HEK293 (cell line): ENCODE measurements around the gene GJA9.

ENCODE experiments used
- CTCF ChIA-PET: fragments of 350-600 bp; formaldehyde crosslinking; extraction: SDS; loops from one replicate; lab custom pipeline; 2021; ENCODE audit warnings: antibody characterized with exemption; lab: Yijun Ruan, JAX
- POLR2A ChIA-PET: fragments of 300-600 bp; formaldehyde crosslinking; extraction: SDS; loops from one replicate; lab custom pipeline; 2020; ENCODE audit warnings: antibody characterized with exemption, inconsistent platforms; lab: Yijun Ruan, JAX
- H3K27ac ChIP-seq: fragments of 200-500 bp; sonication (Bioruptor generic); 2 replicates; pipeline ENCODE4 v1.5.1; 2014; ENCODE audit warnings: low read depth, low read length, control low read depth, inconsistent platforms; ENCODE audit errors: extremely low read depth
- H3K36me3 ChIP-seq, 2 experiments: fragments of 200-500 bp in 1 of 2; sonication (Bioruptor generic) in 1 of 2; 1 replicate in 1 of 2; 2 replicates in 1 of 2; pipeline ENCODE4 v1.5.1; 2014 to 2017; ENCODE audit warnings: inconsistent platforms in 2 of 2, low read length in 2 of 2; ENCODE audit not compliant: control insufficient read depth in 2 of 2, insufficient read depth in 1 of 2
- H3K4me1 ChIP-seq: fragments of 200-500 bp; sonication (Bioruptor generic); 2 replicates; pipeline ENCODE4 v1.5.1; 2014; ENCODE audit warnings: mild to moderate bottlenecking, low read length, inconsistent platforms; ENCODE audit not compliant: control insufficient read depth, insufficient read depth
- H3K4me3 ChIP-seq: 2 replicates; pipeline ENCODE4 v1.5.1; 2011; ENCODE audit warnings: low read depth, mild to moderate bottlenecking, control low read depth, low read length, moderate library complexity
- H3K9me3 ChIP-seq: fragments of 200-500 bp; sonication (Bioruptor generic); 2 replicates; pipeline ENCODE4 v1.5.1; 2014; ENCODE audit warnings: low read depth, low read length, inconsistent platforms; ENCODE audit not compliant: control insufficient read depth, insufficient read depth
- PRDM4 ChIP-seq: fragments of 450-650 bp; formaldehyde crosslinking; IDR thresholded peaks from 2 replicates; pipeline ENCODE4 v1.5.1; 2017; ENCODE audit warnings: missing biosample characterization, missing genetic modification characterization
- WT1 ChIP-seq: fragments of 450-650 bp; formaldehyde crosslinking; IDR thresholded peaks from 2 replicates; pipeline ENCODE4 v1.5.1; 2016; ENCODE audit warnings: missing biosample characterization, missing genetic modification characterization
- ZBTB11 ChIP-seq: fragments of 450-650 bp; formaldehyde crosslinking; conservative IDR thresholded peaks from 2 replicates; pipeline ENCODE4 v1.5.1; 2016; ENCODE audit warnings: low read depth, missing biosample characterization, missing genetic modification characterization
- ZNF114 ChIP-seq: fragments of 450-650 bp; formaldehyde crosslinking; IDR thresholded peaks from 2 replicates; pipeline ENCODE4 v1.5.0; 2017; ENCODE audit warnings: missing biosample characterization, missing genetic modification characterization
- ZNF155 ChIP-seq: fragments of 450-650 bp; formaldehyde crosslinking; IDR thresholded peaks from 2 replicates; pipeline ENCODE4 v1.5.1; 2016; ENCODE audit warnings: missing biosample characterization, missing genetic modification characterization
- ZNF16 ChIP-seq: fragments of 450-650 bp; formaldehyde crosslinking; IDR thresholded peaks from 2 replicates; pipeline ENCODE4 v1.5.1; 2016; ENCODE audit warnings: low read depth, missing biosample characterization, missing genetic modification characterization
- ZNF311 ChIP-seq: fragments of 450-650 bp; formaldehyde crosslinking; IDR thresholded peaks from 2 replicates; pipeline ENCODE4 v1.5.1; 2017; ENCODE audit warnings: missing biosample characterization, missing genetic modification characterization, borderline replicate concordance
- ZNF362 ChIP-seq: fragments of 450-650 bp; formaldehyde crosslinking; IDR thresholded peaks from 2 replicates; pipeline ENCODE4 v1.5.1; 2016; ENCODE audit warnings: missing biosample characterization, missing genetic modification characterization
- ZNF488 ChIP-seq: fragments of 450-650 bp; formaldehyde crosslinking; IDR thresholded peaks from 2 replicates; pipeline ENCODE4 v1.5.1; 2016; ENCODE audit warnings: missing biosample characterization, missing genetic modification characterization
- ZNF518A ChIP-seq: fragments of 450-650 bp; formaldehyde crosslinking; conservative IDR thresholded peaks from 2 replicates; pipeline ENCODE4 v1.5.1; 2016; ENCODE audit warnings: low read depth, missing biosample characterization, missing genetic modification characterization
- ZNF624 ChIP-seq: fragments of 450-650 bp; formaldehyde crosslinking; IDR thresholded peaks from 2 replicates; pipeline ENCODE4 v1.5.1; 2017; ENCODE audit warnings: missing biosample characterization, missing genetic modification characterization
- ZNF701 ChIP-seq: fragments of 450-650 bp; formaldehyde crosslinking; IDR thresholded peaks from 2 replicates; pipeline ENCODE4 v1.5.1; 2016; ENCODE audit warnings: missing biosample characterization, missing genetic modification characterization
- ZNF777 ChIP-seq: fragments of 450-650 bp; formaldehyde crosslinking; IDR thresholded peaks from 2 replicates; pipeline ENCODE4 v1.5.1; 2017; ENCODE audit warnings: missing biosample characterization, missing genetic modification characterization, borderline replicate concordance

Gene GJA9

GRCh38 chr1:38885092-38885491 lies 3.7 kb upstream of the GJA9 start (continued):
- TF ChIP-seq ZNF518A (tag by site-specific recombination) (no peak), ZNF16 (tag by site-specific recombination) (no peak), ZNF114 (tag by site-specific recombination) (no peak), ZNF488 (no peak)

GRCh38 chr1:38875811-38876210 lies 5.6 kb downstream of the GJA9 start:
- ChIA-PET CTCF (interaction anchor here (0.6 kb wide), 1 partner anchor 219 kb away, joined by 5 read pairs; no protein-coding TSS in a partner anchor), POLR2A (interaction anchor here (0.7 kb wide), 1 partner anchor 14 kb away, joined by 3 read pairs; no protein-coding TSS in a partner anchor)
- peaks cover 0 to 3% of the 10 kb centered on the region in 2 experiments; a peak in 2 of 3 replicates for H3K36me3 ChIP-seq
- no peak overlapping the region for H3K27ac ChIP-seq
- H3K9me3 ChIP-seq, result no peaks in the 10 kb centered on the region
- no peak overlapping the region for H3K4me3 ChIP-seq
- peaks cover 4% of the 10 kb centered on the region; the same call in 1 of the 2 replicates for H3K4me1 ChIP-seq
- TF ChIP-seq ZBTB11 (tag by site-specific recombination) (no peak), ZNF155 (tag by site-specific recombination) (no peak), ZNF701 (tag by site-specific recombination) (no peak), PRDM4 (tag by site-specific recombination) (no peak), ZNF362 (no peak), ZNF311 (tag by site-specific recombination) (no peak), WT1 (tag by site-specific recombination) (no peak), ZNF777 (no peak), ZNF624 (tag by site-specific recombination) (no peak)
